Activated T-helper 1 cell treated with anti-CD3 and anti-CD28 coated beads, Interleukin-12 subunit alpha, Interleukin-12 subunit beta, Interleukin-2, Interleukin-4 antibody, amounts not matched to agents 30 ng/mL and 10 ng/mL and 1 ng/mL, durations not matched to agents 14 hours and 24 hours and 36 hours (primary cell): ENCODE results near the gene THPO. TPM values are rescaled to one million over a fixed set of nuclear protein-coding genes. Genes with fewer than 3 reads are reported as not detected.

Source experiments
- DNase-seq: peaks from one replicate; pipeline ENCODE4 v3.0.0; 2021; ENCODE audit warnings: low spot score
- H3K27ac Mint-ChIP-seq: one replicate; pipeline ENCODE4 v1.8.0; 2021; ENCODE audit warnings: mild to moderate bottlenecking, mixed read lengths
- H3K27me3 Mint-ChIP-seq: one replicate; pipeline ENCODE4 v1.8.0; 2022; ENCODE audit warnings: mild to moderate bottlenecking, moderate library complexity, mixed read lengths; ENCODE audit not compliant: insufficient read depth
- H3K36me3 Mint-ChIP-seq: one replicate; pipeline ENCODE4 v1.8.0; 2021; ENCODE audit warnings: low read depth, mixed read lengths
- H3K4me1 Mint-ChIP-seq: one replicate; pipeline ENCODE4 v1.8.0; 2021; ENCODE audit warnings: low read depth, mixed read lengths
- H3K4me3 Mint-ChIP-seq: one replicate; pipeline ENCODE4 v1.8.0; 2021; ENCODE audit warnings: mild to moderate bottlenecking, moderate library complexity, mixed read lengths
- H3K9me3 Mint-ChIP-seq: one replicate; pipeline ENCODE4 v1.8.0; 2021; ENCODE audit warnings: mixed read lengths
- intact Hi-C: fragments of 100-400 bp; cut with micrococcal nuclease; formaldehyde crosslinking; loops from one replicate; pipeline ENCODE4 v1.15.1; 2024
- total RNA-seq: library from RNA; stranded (reverse); gene quantifications from 2 replicates; pipeline ENCODE4 v1.2.3, GENCODE V29; 2022

The THPO gene
- total RNA-seq, 1 donor from 2014 or later = not detected

DNA sequence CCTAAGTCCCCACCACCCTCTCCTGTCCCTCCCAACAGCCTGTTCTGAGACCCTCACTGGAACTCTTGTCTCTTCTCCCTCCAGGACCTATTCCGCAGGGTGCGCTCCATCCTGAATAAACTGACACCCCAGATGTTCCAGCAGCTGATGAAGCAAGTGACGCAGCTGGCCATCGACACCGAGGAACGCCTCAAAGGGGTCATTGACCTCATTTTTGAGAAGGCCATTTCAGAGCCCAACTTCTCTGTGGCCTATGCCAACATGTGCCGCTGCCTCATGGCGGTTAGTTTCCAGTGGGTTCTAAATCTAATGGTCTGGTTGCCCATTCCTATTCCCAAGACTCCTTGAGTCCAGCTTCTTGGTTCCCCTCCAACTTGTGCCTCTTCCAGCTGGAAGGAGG is 54.3 kb downstream of the THPO start:
- H3K27ac Mint-ChIP-seq = no peak overlapping the region
- H3K36me3 Mint-ChIP-seq = peaks cover 77% of the 10 kb centered on the region
- peaks cover 22% of the 10 kb centered on the region for H3K4me1 Mint-ChIP-seq
- DNase-seq = no peak
- no peaks in the 10 kb centered on the region for H3K27me3 Mint-ChIP-seq
- no peak overlapping the region for H3K4me3 Mint-ChIP-seq
- intact Hi-C loops = no loop called here
- H3K9me3 Mint-ChIP-seq = no peaks in the 10 kb centered on the region

DNA sequence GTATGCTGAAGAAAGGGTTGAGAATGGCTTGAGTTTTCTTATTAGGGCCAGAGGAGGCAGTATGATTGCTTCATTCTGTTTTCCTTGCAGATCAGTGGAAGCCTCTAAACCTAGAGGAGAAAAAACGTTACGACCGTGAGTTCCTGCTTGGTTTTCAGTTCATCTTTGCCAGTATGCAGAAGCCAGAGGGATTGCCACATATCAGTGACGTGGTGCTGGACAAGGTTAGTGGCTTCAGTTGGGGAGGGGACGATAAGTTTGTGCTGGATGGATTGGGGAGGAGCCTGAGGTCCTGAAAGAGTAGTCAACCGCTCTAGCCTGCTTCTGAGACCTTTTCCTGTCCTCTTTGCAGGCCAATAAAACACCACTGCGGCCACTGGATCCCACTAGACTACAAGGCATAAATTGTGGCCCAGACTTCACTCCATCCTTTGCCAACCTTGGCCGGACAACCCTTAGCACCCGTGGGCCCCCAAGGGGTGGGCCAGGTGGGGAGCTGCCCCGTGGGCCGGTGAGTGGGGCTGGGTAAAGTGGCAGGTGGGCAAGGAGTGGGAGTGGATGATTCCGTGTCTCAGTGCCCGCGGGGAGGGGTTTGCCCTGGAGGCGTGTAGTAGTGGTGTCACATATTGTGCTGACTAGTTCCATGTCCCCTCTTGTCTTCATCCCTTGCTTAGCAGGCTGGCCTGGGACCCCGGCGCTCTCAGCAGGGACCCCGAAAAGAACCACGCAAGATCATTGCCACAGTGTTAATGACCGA is 55.1 kb downstream of the THPO start:
- H3K4me3 Mint-ChIP-seq = no peak overlapping the region
- peaks cover 25% of the 10 kb centered on the region for H3K4me1 Mint-ChIP-seq
- no peak overlapping the region for H3K27ac Mint-ChIP-seq
- no peak for DNase-seq
- no peaks in the 10 kb centered on the region for H3K9me3 Mint-ChIP-seq
- peaks cover 73% of the 10 kb centered on the region for H3K36me3 Mint-ChIP-seq
- intact Hi-C loops = no loop called here
- H3K27me3 Mint-ChIP-seq = no peaks in the 10 kb centered on the region

Other genes starting within 250 kb of the THPO start
- gene EIF2B5, start 242.8 kb downstream of the THPO start, total RNA-seq = 75.6 and 75.9 TPM in 2 replicates
- gene DVL3, start 222.8 kb downstream of the THPO start, total RNA-seq = 59.4 and 61.5 TPM in 2 replicates
- 235 and 238 TPM in 2 replicates for gene AP2M1, start 203.4 kb downstream of the THPO start, total RNA-seq
- 75.2 and 76.4 TPM in 2 replicates for gene ABCF3, start 192.0 kb downstream of the THPO start, total RNA-seq
- gene VWA5B2, start 148.6 kb downstream of the THPO start, total RNA-seq = not detected in 2 replicates
- 86.7 and 89.3 TPM in 2 replicates for gene ALG3, start 129.2 kb downstream of the THPO start, total RNA-seq
- gene EEF1AKMT4, start 128.5 kb downstream of the THPO start, total RNA-seq = 13.5 and 15.2 TPM in 2 replicates
- gene CAMK2N2, start 116.7 kb downstream of the THPO start, total RNA-seq = 0.15 and 0.52 TPM in 2 replicates
- not detected in 2 replicates for gene ECE2, start 102.2 kb downstream of the THPO start, total RNA-seq
- gene PSMD2, start 79.0 kb downstream of the THPO start, total RNA-seq = 251 and 255 TPM in 2 replicates
- 657 and 706 TPM in 2 replicates for gene EIF4G1, start 63.6 kb downstream of the THPO start, total RNA-seq
- 7.5 and 9.2 TPM in 2 replicates for gene FAM131A, start 40.6 kb downstream of the THPO start, total RNA-seq
- gene CLCN2, start 16.6 kb downstream of the THPO start, total RNA-seq = 5.2 and 6.6 TPM in 2 replicates
- gene POLR2H, start 16.5 kb downstream of the THPO start, total RNA-seq = 145 and 151 TPM in 2 replicates
- not detected in 2 replicates for gene CHRD, start 1.8 kb upstream of the THPO start, total RNA-seq
- 0.31 TPM in 1 of 2 replicates, not detected in the other for gene EPHB3, start 183.6 kb upstream of the THPO start, total RNA-seq